Measurements from ENCODE around the gene KRTAP1-3. TPM values are rescaled to one million over a fixed set of nuclear protein-coding genes. Genes with fewer than 3 reads are reported as not detected.
"Not testable (repeated sequence)": the region's sequence is repeated elsewhere in the genome, so short reads cannot be mapped to it uniquely, and the experiment has no call there.

The KRTAP1-3 gene
- polyA plus RNA-seq, 1 donor from 2014 or later, result not detected

- H3K4me1 Mint-ChIP-seq, result no peaks in the 10 kb centered on the region
- no peaks in the 10 kb centered on the region for H3K36me3 Mint-ChIP-seq
- H3K27me3 Mint-ChIP-seq, result peaks cover 3% of the 10 kb centered on the region
- H3K9me3 Mint-ChIP-seq, result no peaks in the 10 kb centered on the region
- H3K4me3 Mint-ChIP-seq, result no peak within 1 kb of the TSS
- H3K27ac Mint-ChIP-seq, result no peak within 1 kb of the TSS
Measured at GRCh38 chr17:41008811-41009210, 25.9 kb downstream of the KRTAP1-3 start, which contains the start of gene KRTAP3-1. Gene KRTAP3-1, minus strand, starts transcription at chr17:41009128. Its CDS starts 54 bp downstream, at chr17:41009074.

- H3K27ac Mint-ChIP-seq, result no peak overlapping the region
- no peaks in the 10 kb centered on the region for H3K36me3 Mint-ChIP-seq
- H3K4me3 Mint-ChIP-seq, result no peak overlapping the region
- H3K9me3 Mint-ChIP-seq, result no peaks in the 10 kb centered on the region
- peaks cover 14% of the 10 kb centered on the region for H3K27me3 Mint-ChIP-seq
- H3K4me1 Mint-ChIP-seq, result no peaks in the 10 kb centered on the region
Measured at GRCh38 chr17:41004397-41004796, 30.3 kb downstream of the KRTAP1-3 start.

- Mint-ChIP-seq H3K27me3 (peaks cover 18% of the 10 kb centered on the region), H3K36me3 (no peaks in the 10 kb centered on the region), H3K4me3 (no peak overlapping the region)
Measured at GRCh38 chr17:41003926-41004325, 30.7 kb downstream of the KRTAP1-3 start.

GRCh38 chr17:41002814-41003213 lies 31.9 kb downstream of the KRTAP1-3 start:
- no peak overlapping the region for H3K4me3 Mint-ChIP-seq
- no peaks in the 10 kb centered on the region for H3K36me3 Mint-ChIP-seq
- no peak overlapping the region for H3K27ac Mint-ChIP-seq
- H3K9me3 Mint-ChIP-seq, result peaks cover 0 to 1% (median 0%) of the 10 kb centered on the region in 3 donors
- no peaks in the 10 kb centered on the region for H3K4me1 Mint-ChIP-seq
- H3K27me3 Mint-ChIP-seq, result peaks cover 18% of the 10 kb centered on the region

More at GRCh38 chr17:41003926-41004325, 30.7 kb downstream of the KRTAP1-3 start:
- H3K4me1 Mint-ChIP-seq, result no peaks in the 10 kb centered on the region
- H3K27ac Mint-ChIP-seq, result no peak overlapping the region
- H3K9me3 Mint-ChIP-seq, result no peaks in the 10 kb centered on the region

- Mint-ChIP-seq H3K27me3 (peaks cover 23% of the 10 kb centered on the region), H3K9me3 (peaks cover 0 to 1% (median 1%) of the 10 kb centered on the region in 3 donors), H3K36me3 (no peaks in the 10 kb centered on the region), H3K27ac (no peak overlapping the region), H3K4me3 (no peak overlapping the region), H3K4me1 (no peaks in the 10 kb centered on the region)
Measured at GRCh38 chr17:41001795-41002194, 32.9 kb downstream of the KRTAP1-3 start.

GRCh38 chr17:40999563-40999962 lies 35.1 kb downstream of the KRTAP1-3 start, which contains the start of gene KRTAP3-2:
Gene KRTAP3-2, minus strand, starts transcription at chr17:40999906. Its CDS starts 53 bp downstream, at chr17:40999853.
- not testable (repeated sequence) for H3K9me3 Mint-ChIP-seq, H3K36me3 Mint-ChIP-seq, H3K4me3 Mint-ChIP-seq, H3K27ac Mint-ChIP-seq, H3K4me1 Mint-ChIP-seq
- peaks cover 28% of the 10 kb centered on the region for H3K27me3 Mint-ChIP-seq

- Mint-ChIP-seq H3K36me3 (no peaks in the 10 kb centered on the region), H3K4me1 (no peaks in the 10 kb centered on the region), H3K27me3 (peaks cover 35% of the 10 kb centered on the region)
Measured at GRCh38 chr17:40997361-40997760, 37.3 kb downstream of the KRTAP1-3 start.

GRCh38 chr17:40996829-40997228 lies 37.8 kb downstream of the KRTAP1-3 start:
- H3K4me1 Mint-ChIP-seq, result no peaks in the 10 kb centered on the region
- H3K9me3 Mint-ChIP-seq, result peaks cover 0 to 1% (median 1%) of the 10 kb centered on the region in 3 donors
- peaks cover 38% of the 10 kb centered on the region for H3K27me3 Mint-ChIP-seq
- no peak overlapping the region for H3K4me3 Mint-ChIP-seq
- H3K36me3 Mint-ChIP-seq, result no peaks in the 10 kb centered on the region
- H3K27ac Mint-ChIP-seq, result no peak overlapping the region

More at GRCh38 chr17:40997361-40997760, 37.3 kb downstream of the KRTAP1-3 start:
- peaks cover 0 to 1% (median 1%) of the 10 kb centered on the region in 3 donors for H3K9me3 Mint-ChIP-seq
- no peak overlapping the region for H3K27ac Mint-ChIP-seq
- no peak overlapping the region for H3K4me3 Mint-ChIP-seq

GRCh38 chr17:40995116-40995515 lies 39.6 kb downstream of the KRTAP1-3 start:
- Mint-ChIP-seq H3K4me1 (no peaks in the 10 kb centered on the region), H3K9me3 (peaks cover 1 to 3% (median 1%) of the 10 kb centered on the region in 3 donors), H3K4me3 (no peak overlapping the region), H3K36me3 (no peaks in the 10 kb centered on the region), H3K27ac (no peak overlapping the region), H3K27me3 (peaks cover 38% of the 10 kb centered on the region)

- no peaks in the 10 kb centered on the region for H3K4me1 Mint-ChIP-seq
- H3K4me3 Mint-ChIP-seq, result peak within 1 kb of the TSS in 1 of 4 donors; percentile 35
- H3K27ac Mint-ChIP-seq, result no peak within 1 kb of the TSS
- H3K36me3 Mint-ChIP-seq, result no peaks in the 10 kb centered on the region
- H3K9me3 Mint-ChIP-seq, result peaks cover 1 to 3% (median 1%) of the 10 kb centered on the region in 3 donors
- peaks cover 28% of the 10 kb centered on the region for H3K27me3 Mint-ChIP-seq
Measured at GRCh38 chr17:40993839-40994238, 40.8 kb downstream of the KRTAP1-3 start, which contains the start of gene KRTAP3-3. Gene KRTAP3-3, minus strand, starts transcription at chr17:40994164. Its CDS starts 67 bp downstream, at chr17:40994097.

GRCh38 chr17:40993084-40993483 lies 41.6 kb downstream of the KRTAP1-3 start:
- Mint-ChIP-seq H3K4me1 (no peaks in the 10 kb centered on the region), H3K36me3 (no peaks in the 10 kb centered on the region), H3K9me3 (peaks cover 0 to 3% (median 1%) of the 10 kb centered on the region in 3 donors), H3K27ac (no peak overlapping the region), H3K27me3 (peaks cover 25% of the 10 kb centered on the region), H3K4me3 (no peak overlapping the region)

GRCh38 chr17:40992666-40993065 lies 42.0 kb downstream of the KRTAP1-3 start:
- Mint-ChIP-seq H3K4me3 (no peak overlapping the region), H3K4me1 (peaks cover 0 to 1% (median 0%) of the 10 kb centered on the region in 3 donors), H3K27me3 (peaks cover 25% of the 10 kb centered on the region), H3K27ac (no peak overlapping the region), H3K36me3 (no peaks in the 10 kb centered on the region), H3K9me3 (peaks cover 0 to 3% (median under 1%) of the 10 kb centered on the region in 3 donors)

GRCh38 chr17:40986920-40987319 lies 47.8 kb downstream of the KRTAP1-3 start:
- peaks cover 11% of the 10 kb centered on the region for H3K27me3 Mint-ChIP-seq
- H3K4me3 Mint-ChIP-seq, result no peak overlapping the region
- H3K9me3 Mint-ChIP-seq, result peaks cover 0 to 3% (median 0%) of the 10 kb centered on the region in 3 donors
- H3K4me1 Mint-ChIP-seq, result peaks cover 0 to 2% (median 0%) of the 10 kb centered on the region in 3 donors
- H3K36me3 Mint-ChIP-seq, result no peaks in the 10 kb centered on the region
- peak overlapping the region in 1 of 3 donors; percentile 26 for H3K27ac Mint-ChIP-seq

GRCh38 chr17:40984226-40984625 lies 50.4 kb downstream of the KRTAP1-3 start, which contains the start of gene KRT40:
Gene KRT40, minus strand, starts transcription at chr17:40984326. Its CDS starts 53 bp downstream, at chr17:40984273.
- peaks cover 0 to 2% (median 0%) of the 10 kb centered on the region in 3 donors for H3K4me1 Mint-ChIP-seq
- no peak within 1 kb of the TSS for H3K27ac Mint-ChIP-seq
- H3K27me3 Mint-ChIP-seq, result peaks cover 11% of the 10 kb centered on the region
- no peaks in the 10 kb centered on the region for H3K9me3 Mint-ChIP-seq
- H3K36me3 Mint-ChIP-seq, result no peaks in the 10 kb centered on the region
- H3K4me3 Mint-ChIP-seq, result no peak within 1 kb of the TSS

Data from IgD-negative memory B cell (primary cell).